ENCODE measurements around the gene CPVL. TPM values are rescaled to one million over a fixed set of nuclear protein-coding genes. Genes with fewer than 3 reads are reported as not detected.

CPVL gene
- total and polyA plus RNA-seq, 2 donors (not counting 1 experiment from before 2014, with no cell fraction given): 2.6 TPM; not detected in 1

GRCh38 chr7:29039821-29040578 lies 106.3 kb downstream of the CPVL start:
- Histone ChIP-seq H3K36me3 (replicated peaks in 1 of 2; ENCODE audit: control extremely low read depth in 1 of 2, control insufficient read depth in 1 of 2, extremely low read depth in 1 of 2, insufficient read depth in 2 of 2, low read length in 1 of 2) (no peaks in the 10 kb centered on the region), H3K4me1 (ENCODE audit: control insufficient read depth in 2 of 2, insufficient read depth in 2 of 2, low read length in 2 of 2) (no peaks in the 10 kb centered on the region), H4K20me1 (ENCODE audit: control insufficient read depth, insufficient read depth, low read length, poor library complexity, severe bottlenecking) (no peaks in the 10 kb centered on the region), H3K4me3 (ENCODE audit: control extremely low read depth in 1 of 5, extremely low read depth in 1 of 5, insufficient read depth in 1 of 5, low read depth in 2 of 5, low read length in 4 of 5) (no peak overlapping the region), H3K79me2 (ENCODE audit: control insufficient read depth, insufficient read depth, low read length) (no peaks in the 10 kb centered on the region), H3K27me3 (replicated peaks in 1 of 4; ENCODE audit: control extremely low read depth in 1 of 4, control insufficient read depth in 3 of 4, insufficient read depth in 4 of 4, low read length in 3 of 4) (no peaks in the 10 kb centered on the region), H3K4me2 (replicated peaks; ENCODE audit: low read depth, low read length, poor library complexity, severe bottlenecking) (no peak overlapping the region), H3K27ac (ENCODE audit: low read length in 2 of 2) (no peak overlapping the region), H2AFZ (ENCODE audit: insufficient read depth, low read depth, low read length, poor library complexity, severe bottlenecking) (no peak overlapping the region), H3K9ac (ENCODE audit: low read length) (no peak overlapping the region), H3K9me3 (ENCODE audit: control extremely low read depth in 1 of 3, control insufficient read depth in 2 of 3, insufficient read depth in 1 of 3, low read length in 2 of 3) (no peaks in the 10 kb centered on the region)
- Mint-ChIP-seq H3K9me3 (ENCODE audit: insufficient read depth) (no peaks in the 10 kb centered on the region), H3K27me3 (peaks cover 23% of the 10 kb centered on the region), H3K27ac (no peak overlapping the region), H3K4me3 (no peak overlapping the region), H3K4me1 (no peaks in the 10 kb centered on the region)
- intact Hi-C loops (cut with micrococcal nuclease): no loop called here
- DNase-seq (no peak), ATAC-seq (ENCODE audit: low read depth) (no peak)
- ChIA-PET POLR2A (no interaction called here), CTCF (interaction anchor here (0.7 kb wide), 1 partner anchor 25 kb away, joined by 5 read pairs; no protein-coding TSS in a partner anchor)
- WGBS (ENCODE audit: insufficient coverage): no CpG with 5 or more reads among the region's 2 CpGs
- no peak for TF ChIP-seq CTCF (IDR thresholded peaks at IDR 0.05)
- TF ChIP-seq EZH2 (IDR thresholded peaks at IDR 0.05; ENCODE audit: borderline replicate concordance, insufficient read depth, low read depth, low read length, poor library complexity, severe bottlenecking): no peak

- H3K4me1 ChIP-seq (ENCODE audit: control insufficient read depth in 2 of 2, insufficient read depth in 2 of 2, low read length in 2 of 2): no peaks in the 10 kb centered on the region
- 96% methylated on average over 2 of the region's 2 CpGs for whole genome bisulfite sequencing (ENCODE audit: insufficient coverage)
- DNase-seq (no peak), ATAC-seq (ENCODE audit: low read depth) (no peak)
- no peak overlapping the region for H2AFZ ChIP-seq (ENCODE audit: insufficient read depth, low read depth, low read length, poor library complexity, severe bottlenecking)
- ChIA-PET POLR2A (no interaction called here), CTCF (no interaction called here)
- H3K4me2 ChIP-seq (replicated peaks; ENCODE audit: low read depth, low read length, poor library complexity, severe bottlenecking): no peak overlapping the region
- no peaks in the 10 kb centered on the region for H3K79me2 ChIP-seq (ENCODE audit: control insufficient read depth, insufficient read depth, low read length)
- H3K27ac Mint-ChIP-seq: no peak overlapping the region
- H3K36me3 ChIP-seq (replicated peaks in 1 of 2; ENCODE audit: control extremely low read depth in 1 of 2, control insufficient read depth in 1 of 2, extremely low read depth in 1 of 2, insufficient read depth in 2 of 2, low read length in 1 of 2): no peaks in the 10 kb centered on the region
- H3K4me1 Mint-ChIP-seq: no peaks in the 10 kb centered on the region
- no peaks in the 10 kb centered on the region for H3K9me3 ChIP-seq (ENCODE audit: control extremely low read depth in 1 of 3, control insufficient read depth in 2 of 3, insufficient read depth in 1 of 3, low read length in 2 of 3)
- H3K9me3 Mint-ChIP-seq (ENCODE audit: insufficient read depth): no peaks in the 10 kb centered on the region
- no peak overlapping the region for H3K4me3 ChIP-seq (ENCODE audit: control extremely low read depth in 1 of 5, extremely low read depth in 1 of 5, insufficient read depth in 1 of 5, low read depth in 2 of 5, low read length in 4 of 5)
- no peaks in the 10 kb centered on the region for H4K20me1 ChIP-seq (ENCODE audit: control insufficient read depth, insufficient read depth, low read length, poor library complexity, severe bottlenecking)
- TF ChIP-seq CTCF (IDR thresholded peaks at IDR 0.05): no peak
- no peak for TF ChIP-seq EZH2 (IDR thresholded peaks at IDR 0.05; ENCODE audit: borderline replicate concordance, insufficient read depth, low read depth, low read length, poor library complexity, severe bottlenecking)
- no peak overlapping the region for H3K4me3 Mint-ChIP-seq
- no peaks in the 10 kb centered on the region for H3K27me3 ChIP-seq (replicated peaks in 1 of 4; ENCODE audit: control extremely low read depth in 1 of 4, control insufficient read depth in 3 of 4, insufficient read depth in 4 of 4, low read length in 3 of 4)
- intact Hi-C loops (cut with micrococcal nuclease): no loop called here
- H3K27ac ChIP-seq (ENCODE audit: low read length in 2 of 2): no peak overlapping the region
- no peak overlapping the region for H3K9ac ChIP-seq (ENCODE audit: low read length)
- H3K27me3 Mint-ChIP-seq: peaks cover 13% of the 10 kb centered on the region
These were observed 107.9 kb downstream of the CPVL start for GRCh38 chr7:29038463-29038862.

Measured in B cell (primary cell).